K562 (cell line): ENCODE measurements around the gene CNOT11. TPM values are rescaled to one million over a fixed set of nuclear protein-coding genes. Genes with fewer than 3 reads are reported as not detected.

Experiments
- POLR2B ChIP-seq: fragments of 450-650 bp; IDR thresholded peaks from 2 replicates; pipeline ENCODE4 v1.6.1; 2018; ENCODE audit warnings: low read depth; ENCODE audit not compliant: partially characterized antibody
- SMARCA5 ChIP-seq: fragments of 450-650 bp; IDR thresholded peaks from 2 replicates; pipeline ENCODE4 v1.6.1; 2016
- ZEB2 ChIP-seq: fragments of 450-650 bp; IDR thresholded peaks from 2 replicates; pipeline ENCODE4 v1.6.1; 2016
- polyA plus RNA-seq, 8 experiments: library from polyadenylated mRNA; depleted of rRNA in 4 of 8; stranded (reverse) in 5 of 8; unstranded in 3 of 8; fragments of >200 nt; fragmentation: Nextera tagmentation in 2 of 8; fragmentation: Illumina TruSeq in 1 of 8; extraction: Ambion mirVana in 2 of 8; extraction: Trizol in 1 of 8; gene quantifications; 2 replicates each; pipeline versions ENCODE4 v1.2.1 to v1.2.3, GENCODE V29; 2011 to 2014; ENCODE audit warnings: inconsistent platforms in 1 of 8, missing spikeins in 1 of 8
- total RNA-seq, 7 experiments: library from RNA; depleted of rRNA in 6 of 7; stranded (reverse); fragments of >200 nt in 6 of 7; fragmentation: Illumina TruSeq in 2 of 7; extraction: Trizol in 2 of 7; gene quantifications; 2 replicates each; pipeline versions ENCODE4 v1.2.1 to v1.2.3, GENCODE V29; 2011 to 2021; ENCODE audit warnings: low replicate concordance in 1 of 7
- TF ChIP-seq, protein P1 (sequence below): fragments of 450-650 bp; IDR thresholded peaks from 2 replicates; pipeline ENCODE4 v1.6.1; 2018; ENCODE audit not compliant: partially characterized antibody
- TF ChIP-seq, protein P2 (sequence below): fragments of 450-650 bp; IDR thresholded peaks from 2 replicates; pipeline ENCODE4 v1.7.1; 2018; ENCODE audit warnings: mild to moderate bottlenecking, low read depth; ENCODE audit not compliant: partially characterized antibody
- TF ChIP-seq, protein P3 (sequence below): fragments of 450-650 bp; IDR thresholded peaks from 2 replicates; pipeline ENCODE4 v1.6.1; 2016; ENCODE audit warnings: borderline replicate concordance
- TF ChIP-seq, protein P4 (sequence below): conservative IDR thresholded peaks from 2 replicates; pipeline ENCODE4 v1.6.1; 2011; ENCODE audit warnings: low read depth, mild to moderate bottlenecking, low read length; ENCODE audit not compliant: control insufficient read depth

Gene CNOT11
- total and polyA plus RNA-seq, 9 of the 15 experiments (the other 6 are each of a cell fraction or from before 2014, with no cell fraction given) = 12.7 to 163 (median 64.2) TPM

DNA sequence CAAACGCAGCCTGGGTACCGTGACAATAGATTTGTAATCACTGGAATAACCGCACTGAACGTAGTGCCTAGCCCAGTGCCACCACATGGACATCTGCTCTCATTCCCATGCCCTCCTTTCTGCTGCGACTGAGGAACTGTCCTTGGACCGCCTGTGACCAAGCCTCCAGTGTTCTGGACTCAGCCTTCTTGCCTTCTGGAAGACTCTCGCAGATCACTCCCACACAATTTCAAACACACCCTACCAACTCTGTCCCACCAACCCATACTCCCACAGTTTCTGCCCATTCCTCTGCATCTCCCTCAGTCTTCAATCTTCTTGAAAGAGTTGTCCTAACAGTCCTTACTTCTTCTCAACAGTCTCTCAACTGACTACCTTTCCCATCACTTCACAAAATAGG is 53.7 kb downstream of the CNOT11 start (continued):
- TF ChIP-seq, protein P1, sequence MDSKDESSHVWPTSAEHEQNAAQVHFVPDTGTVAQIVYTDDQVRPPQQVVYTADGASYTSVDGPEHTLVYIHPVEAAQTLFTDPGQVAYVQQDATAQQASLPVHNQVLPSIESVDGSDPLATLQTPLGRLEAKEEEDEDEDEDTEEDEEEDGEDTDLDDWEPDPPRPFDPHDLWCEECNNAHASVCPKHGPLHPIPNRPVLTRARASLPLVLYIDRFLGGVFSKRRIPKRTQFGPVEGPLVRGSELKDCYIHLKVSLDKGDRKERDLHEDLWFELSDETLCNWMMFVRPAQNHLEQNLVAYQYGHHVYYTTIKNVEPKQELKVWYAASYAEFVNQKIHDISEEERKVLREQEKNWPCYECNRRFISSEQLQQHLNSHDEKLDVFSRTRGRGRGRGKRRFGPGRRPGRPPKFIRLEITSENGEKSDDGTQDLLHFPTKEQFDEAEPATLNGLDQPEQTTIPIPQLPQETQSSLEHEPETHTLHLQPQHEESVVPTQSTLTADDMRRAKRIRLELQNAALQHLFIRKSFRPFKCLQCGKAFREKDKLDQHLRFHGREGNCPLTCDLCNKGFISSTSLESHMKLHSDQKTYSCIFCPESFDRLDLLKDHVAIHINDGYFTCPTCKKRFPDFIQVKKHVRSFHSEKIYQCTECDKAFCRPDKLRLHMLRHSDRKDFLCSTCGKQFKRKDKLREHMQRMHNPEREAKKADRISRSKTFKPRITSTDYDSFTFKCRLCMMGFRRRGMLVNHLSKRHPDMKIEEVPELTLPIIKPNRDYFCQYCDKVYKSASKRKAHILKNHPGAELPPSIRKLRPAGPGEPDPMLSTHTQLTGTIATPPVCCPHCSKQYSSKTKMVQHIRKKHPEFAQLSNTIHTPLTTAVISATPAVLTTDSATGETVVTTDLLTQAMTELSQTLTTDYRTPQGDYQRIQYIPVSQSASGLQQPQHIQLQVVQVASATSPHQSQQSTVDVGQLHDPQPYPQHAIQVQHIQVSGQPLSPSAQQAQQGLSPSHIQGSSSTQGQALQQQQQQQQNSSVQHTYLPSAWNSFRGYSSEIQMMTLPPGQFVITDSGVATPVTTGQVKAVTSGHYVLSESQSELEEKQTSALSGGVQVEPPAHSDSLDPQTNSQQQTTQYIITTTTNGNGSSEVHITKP = no peak
- TF ChIP-seq, protein P2, sequence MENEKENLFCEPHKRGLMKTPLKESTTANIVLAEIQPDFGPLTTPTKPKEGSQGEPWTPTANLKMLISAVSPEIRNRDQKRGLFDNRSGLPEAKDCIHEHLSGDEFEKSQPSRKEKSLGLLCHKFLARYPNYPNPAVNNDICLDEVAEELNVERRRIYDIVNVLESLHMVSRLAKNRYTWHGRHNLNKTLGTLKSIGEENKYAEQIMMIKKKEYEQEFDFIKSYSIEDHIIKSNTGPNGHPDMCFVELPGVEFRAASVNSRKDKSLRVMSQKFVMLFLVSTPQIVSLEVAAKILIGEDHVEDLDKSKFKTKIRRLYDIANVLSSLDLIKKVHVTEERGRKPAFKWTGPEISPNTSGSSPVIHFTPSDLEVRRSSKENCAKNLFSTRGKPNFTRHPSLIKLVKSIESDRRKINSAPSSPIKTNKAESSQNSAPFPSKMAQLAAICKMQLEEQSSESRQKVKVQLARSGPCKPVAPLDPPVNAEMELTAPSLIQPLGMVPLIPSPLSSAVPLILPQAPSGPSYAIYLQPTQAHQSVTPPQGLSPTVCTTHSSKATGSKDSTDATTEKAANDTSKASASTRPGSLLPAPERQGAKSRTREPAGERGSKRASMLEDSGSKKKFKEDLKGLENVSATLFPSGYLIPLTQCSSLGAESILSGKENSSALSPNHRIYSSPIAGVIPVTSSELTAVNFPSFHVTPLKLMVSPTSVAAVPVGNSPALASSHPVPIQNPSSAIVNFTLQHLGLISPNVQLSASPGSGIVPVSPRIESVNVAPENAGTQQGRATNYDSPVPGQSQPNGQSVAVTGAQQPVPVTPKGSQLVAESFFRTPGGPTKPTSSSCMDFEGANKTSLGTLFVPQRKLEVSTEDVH = peak; percentile 17
- TF ChIP-seq, protein P3, sequence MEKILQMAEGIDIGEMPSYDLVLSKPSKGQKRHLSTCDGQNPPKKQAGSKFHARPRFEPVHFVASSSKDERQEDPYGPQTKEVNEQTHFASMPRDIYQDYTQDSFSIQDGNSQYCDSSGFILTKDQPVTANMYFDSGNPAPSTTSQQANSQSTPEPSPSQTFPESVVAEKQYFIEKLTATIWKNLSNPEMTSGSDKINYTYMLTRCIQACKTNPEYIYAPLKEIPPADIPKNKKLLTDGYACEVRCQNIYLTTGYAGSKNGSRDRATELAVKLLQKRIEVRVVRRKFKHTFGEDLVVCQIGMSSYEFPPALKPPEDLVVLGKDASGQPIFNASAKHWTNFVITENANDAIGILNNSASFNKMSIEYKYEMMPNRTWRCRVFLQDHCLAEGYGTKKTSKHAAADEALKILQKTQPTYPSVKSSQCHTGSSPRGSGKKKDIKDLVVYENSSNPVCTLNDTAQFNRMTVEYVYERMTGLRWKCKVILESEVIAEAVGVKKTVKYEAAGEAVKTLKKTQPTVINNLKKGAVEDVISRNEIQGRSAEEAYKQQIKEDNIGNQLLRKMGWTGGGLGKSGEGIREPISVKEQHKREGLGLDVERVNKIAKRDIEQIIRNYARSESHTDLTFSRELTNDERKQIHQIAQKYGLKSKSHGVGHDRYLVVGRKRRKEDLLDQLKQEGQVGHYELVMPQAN = peak; percentile 46; the same call in 1 of the 2 replicates
- TF ChIP-seq SMARCA5 (peak; percentile 69; the same call in 1 of the 2 replicates), POLR2B (peak; percentile 18), ZEB2 (0 out of 2 replicates have a peak, but pooled peaks have one; percentile 11)
- TF ChIP-seq, protein P4, sequence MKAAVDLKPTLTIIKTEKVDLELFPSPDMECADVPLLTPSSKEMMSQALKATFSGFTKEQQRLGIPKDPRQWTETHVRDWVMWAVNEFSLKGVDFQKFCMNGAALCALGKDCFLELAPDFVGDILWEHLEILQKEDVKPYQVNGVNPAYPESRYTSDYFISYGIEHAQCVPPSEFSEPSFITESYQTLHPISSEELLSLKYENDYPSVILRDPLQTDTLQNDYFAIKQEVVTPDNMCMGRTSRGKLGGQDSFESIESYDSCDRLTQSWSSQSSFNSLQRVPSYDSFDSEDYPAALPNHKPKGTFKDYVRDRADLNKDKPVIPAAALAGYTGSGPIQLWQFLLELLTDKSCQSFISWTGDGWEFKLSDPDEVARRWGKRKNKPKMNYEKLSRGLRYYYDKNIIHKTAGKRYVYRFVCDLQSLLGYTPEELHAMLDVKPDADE = no peak
